Testis (tissue), 3 donors: ENCODE results near the gene PDCD10. TPM values are rescaled to one million over a fixed set of nuclear protein-coding genes. Genes with fewer than 3 reads are reported as not detected.

Experiments
- DNase-seq: peaks from one replicate; pipeline ENCODE4 v3.0.0-alpha.2; 2019
- H3K27ac ChIP-seq, 2 donors: fragments of 200-600 bp; sonication (generic); one replicate each; pipeline ENCODE4 v1.5.1; 2019
- H3K27me3 ChIP-seq: fragments of 200-600 bp; sonication (generic); one replicate; pipeline ENCODE4 v1.5.1; 2019
- H3K36me3 ChIP-seq: fragments of 200-600 bp; sonication (generic); one replicate; pipeline ENCODE4 v1.5.1; 2017; ENCODE audit warnings: low read depth; ENCODE audit errors: missing control alignments
- H3K4me1 ChIP-seq: fragments of 200-600 bp; sonication (generic); one replicate; pipeline ENCODE4 v1.5.1; 2019
- H3K4me3 ChIP-seq, 2 donors: fragments of 200-600 bp; sonication (generic); one replicate each; pipeline ENCODE4 v1.5.1; 2017 to 2019
- H3K9me3 ChIP-seq: fragments of 200-600 bp; sonication (generic); one replicate; pipeline ENCODE4 v1.5.1; 2017
- POLR2A ChIP-seq: fragments of 450-650 bp; IDR thresholded peaks from one replicate; pipeline ENCODE4 v1.6.1; 2017; ENCODE audit warnings: antibody characterized with exemption, mild to moderate bottlenecking, moderate library complexity
- WGBS, 2 donors: methylation state at CpG; one replicate each; pipeline ENCODE4 v1.1.5; 2018; 5-methylcytosine and 5-hydroxymethylcytosine counted together
- intact Hi-C: fragments of 100-400 bp; cut with DNase I; formaldehyde crosslinking; loops from one replicate; pipeline ENCODE4 v1.15.1; 2023; ENCODE audit warnings: low total_unique reads
- polyA plus RNA-seq: library from polyadenylated mRNA; stranded (reverse); fragments of 350-450 nt; fragmentation: Illumina TruSeq; extraction: RNeasy Lipid Tissue Mini Kit (QIAGEN cat#74804); gene quantifications from one replicate; pipeline ENCODE4 v1.2.3, GENCODE V29; 2014; ENCODE audit warnings: low read depth, low replicate concordance; ENCODE audit not compliant: insufficient read depth
- total RNA-seq, 2 donors: library from RNA; depleted of rRNA; stranded (reverse); fragments of >200 nt; gene quantifications; one replicate each; pipeline ENCODE4 v1.2.3, GENCODE V29; 2016
- TF ChIP-seq, protein P1 (sequence below), 3 experiments: fragments of 450-650 bp in 2 of 3; fragments of 200-600 bp in 1 of 3; sonication (generic) in 1 of 3; IDR thresholded peaks; one replicate each; pipeline ENCODE4 v1.5.1; 2016 to 2019; ENCODE audit warnings: antibody characterized with exemption in 3 of 3, mild to moderate bottlenecking in 2 of 3, moderate library complexity in 1 of 3

PDCD10 gene
- total and polyA plus RNA-seq, 3 donors from 2014 or later: 59.4 to 64.7 (median 62.8) TPM

- TF ChIP-seq POLR2A: no peak
- WGBS, 2 donors: 95 to 96% methylated on average over 3 of the region's 3 CpGs
- intact Hi-C loops: no loop called here
- H3K36me3 ChIP-seq: no peaks in the 10 kb centered on the region
- H3K27ac ChIP-seq: no peak overlapping the region
- no peak overlapping the region for H3K4me3 ChIP-seq
- no peaks in the 10 kb centered on the region for H3K4me1 ChIP-seq
- no peak for DNase-seq
- H3K27me3 ChIP-seq: no peaks in the 10 kb centered on the region
- no peaks in the 10 kb centered on the region for H3K9me3 ChIP-seq
These were observed 22.2 kb downstream of the PDCD10 start for GRCh38 chr3:167712445-167712844.

GRCh38 chr3:167711439-167711838, 23.3 kb downstream of the PDCD10 start:
- intact Hi-C loops: no loop called here
- no peak for DNase-seq
- H3K4me1 ChIP-seq: no peaks in the 10 kb centered on the region
- H3K9me3 ChIP-seq: no peaks in the 10 kb centered on the region
- no peaks in the 10 kb centered on the region for H3K36me3 ChIP-seq
- H3K4me3 ChIP-seq: no peak overlapping the region
- 96 to 100% methylated on average over 1 of the region's 1 CpG for WGBS, 2 donors
- TF ChIP-seq, protein P1, sequence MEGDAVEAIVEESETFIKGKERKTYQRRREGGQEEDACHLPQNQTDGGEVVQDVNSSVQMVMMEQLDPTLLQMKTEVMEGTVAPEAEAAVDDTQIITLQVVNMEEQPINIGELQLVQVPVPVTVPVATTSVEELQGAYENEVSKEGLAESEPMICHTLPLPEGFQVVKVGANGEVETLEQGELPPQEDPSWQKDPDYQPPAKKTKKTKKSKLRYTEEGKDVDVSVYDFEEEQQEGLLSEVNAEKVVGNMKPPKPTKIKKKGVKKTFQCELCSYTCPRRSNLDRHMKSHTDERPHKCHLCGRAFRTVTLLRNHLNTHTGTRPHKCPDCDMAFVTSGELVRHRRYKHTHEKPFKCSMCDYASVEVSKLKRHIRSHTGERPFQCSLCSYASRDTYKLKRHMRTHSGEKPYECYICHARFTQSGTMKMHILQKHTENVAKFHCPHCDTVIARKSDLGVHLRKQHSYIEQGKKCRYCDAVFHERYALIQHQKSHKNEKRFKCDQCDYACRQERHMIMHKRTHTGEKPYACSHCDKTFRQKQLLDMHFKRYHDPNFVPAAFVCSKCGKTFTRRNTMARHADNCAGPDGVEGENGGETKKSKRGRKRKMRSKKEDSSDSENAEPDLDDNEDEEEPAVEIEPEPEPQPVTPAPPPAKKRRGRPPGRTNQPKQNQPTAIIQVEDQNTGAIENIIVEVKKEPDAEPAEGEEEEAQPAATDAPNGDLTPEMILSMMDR (IDR thresholded peaks at IDR 0.05): no peak
- TF ChIP-seq POLR2A: no peak
- H3K27me3 ChIP-seq: no peaks in the 10 kb centered on the region
- H3K27ac ChIP-seq: no peak overlapping the region

- TF ChIP-seq POLR2A: no peak
- intact Hi-C loops: no loop called here
- H3K36me3 ChIP-seq: no peaks in the 10 kb centered on the region
These were observed 24.1 kb downstream of the PDCD10 start for GRCh38 chr3:167710552-167710951.

GRCh38 chr3:167709690-167710089, 25.0 kb downstream of the PDCD10 start:
- 80 to 90% methylated on average over 4 of the region's 4 CpGs for WGBS, 2 donors
- no peak for DNase-seq
- TF ChIP-seq POLR2A: no peak
- TF ChIP-seq, protein P1 (IDR thresholded peaks at IDR 0.05): no peak
- Histone ChIP-seq H3K9me3 (no peaks in the 10 kb centered on the region), H3K27me3 (no peaks in the 10 kb centered on the region), H3K36me3 (no peaks in the 10 kb centered on the region), H3K4me1 (no peaks in the 10 kb centered on the region), H3K27ac (no peak overlapping the region), H3K4me3 (no peak overlapping the region)
- intact Hi-C loops: no loop called here

More at GRCh38 chr3:167710552-167710951, 24.1 kb downstream of the PDCD10 start:
- no peak overlapping the region for H3K4me3 ChIP-seq
- no peak for DNase-seq
- no peaks in the 10 kb centered on the region for H3K27me3 ChIP-seq
- no peak overlapping the region for H3K27ac ChIP-seq
- H3K4me1 ChIP-seq: no peaks in the 10 kb centered on the region
- H3K9me3 ChIP-seq: no peaks in the 10 kb centered on the region

DNA sequence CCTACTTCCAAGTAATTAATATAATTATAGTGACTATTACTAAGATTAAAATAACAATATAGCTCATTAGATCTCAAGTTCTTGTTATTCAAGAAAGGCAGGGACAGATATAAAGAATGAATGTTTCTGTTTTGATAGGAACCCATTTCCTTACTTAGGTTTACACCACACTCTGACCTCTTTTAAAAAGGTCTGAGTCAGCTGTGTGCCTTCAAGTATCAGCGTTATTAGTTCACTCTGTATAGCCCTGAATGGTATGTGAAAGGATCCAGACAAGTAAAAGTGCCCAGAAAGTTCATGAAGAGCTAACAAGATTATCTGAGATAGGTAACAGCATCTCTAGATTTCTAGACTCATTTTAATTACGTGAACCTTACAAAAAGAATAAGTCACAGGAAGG, 28.9 kb downstream of the PDCD10 start:
- no peaks in the 10 kb centered on the region for H3K36me3 ChIP-seq
- 82 to 83% methylated on average over 2 of the region's 2 CpGs for WGBS, 2 donors
- H3K27me3 ChIP-seq: no peaks in the 10 kb centered on the region
- TF ChIP-seq POLR2A: no peak
- TF ChIP-seq, protein P1 (IDR thresholded peaks at IDR 0.05): no peak
- DNase-seq: no peak
- H3K9me3 ChIP-seq: no peaks in the 10 kb centered on the region
- no peak overlapping the region for H3K4me3 ChIP-seq
- no peaks in the 10 kb centered on the region for H3K4me1 ChIP-seq
- intact Hi-C loops: no loop called here
- no peak overlapping the region for H3K27ac ChIP-seq

- 94 to 100% methylated on average over 2 of the region's 2 CpGs for WGBS, 2 donors
- Histone ChIP-seq H3K36me3 (no peaks in the 10 kb centered on the region), H3K4me1 (no peaks in the 10 kb centered on the region), H3K9me3 (no peaks in the 10 kb centered on the region), H3K27ac (no peak overlapping the region), H3K27me3 (no peaks in the 10 kb centered on the region), H3K4me3 (no peak overlapping the region)
- TF ChIP-seq, protein P1 (IDR thresholded peaks at IDR 0.05): no peak
- TF ChIP-seq POLR2A: no peak
- intact Hi-C loops: no loop called here
- no peak for DNase-seq
These were observed 33.8 kb downstream of the PDCD10 start for GRCh38 chr3:167700926-167701325.
